ENCODE measurements around the gene PDGFRB.

GRCh38 chr5:150066901-150067396, 88.7 kb downstream of the PDGFRB start:
- TF ChIP-seq CTCF (IDR thresholded peaks at IDR 0.05; ENCODE audit: low read depth, low read length) (no peak), EZH2phosphoT487 (IDR thresholded peaks at IDR 0.05; ENCODE audit: low read depth) (no peak)
